GM19452 (cell line): ENCODE measurements around the gene SLC35B1.

ENCODE experiments used
- ATAC-seq: cut with Tn5 transposase; IDR thresholded peaks from one replicate; pipeline ENCODE4 v1.9.1; 2021; ENCODE audit not compliant: unreplicated experiment

Gene SLC35B1, protein sequence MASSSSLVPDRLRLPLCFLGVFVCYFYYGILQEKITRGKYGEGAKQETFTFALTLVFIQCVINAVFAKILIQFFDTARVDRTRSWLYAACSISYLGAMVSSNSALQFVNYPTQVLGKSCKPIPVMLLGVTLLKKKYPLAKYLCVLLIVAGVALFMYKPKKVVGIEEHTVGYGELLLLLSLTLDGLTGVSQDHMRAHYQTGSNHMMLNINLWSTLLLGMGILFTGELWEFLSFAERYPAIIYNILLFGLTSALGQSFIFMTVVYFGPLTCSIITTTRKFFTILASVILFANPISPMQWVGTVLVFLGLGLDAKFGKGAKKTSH

DNA sequence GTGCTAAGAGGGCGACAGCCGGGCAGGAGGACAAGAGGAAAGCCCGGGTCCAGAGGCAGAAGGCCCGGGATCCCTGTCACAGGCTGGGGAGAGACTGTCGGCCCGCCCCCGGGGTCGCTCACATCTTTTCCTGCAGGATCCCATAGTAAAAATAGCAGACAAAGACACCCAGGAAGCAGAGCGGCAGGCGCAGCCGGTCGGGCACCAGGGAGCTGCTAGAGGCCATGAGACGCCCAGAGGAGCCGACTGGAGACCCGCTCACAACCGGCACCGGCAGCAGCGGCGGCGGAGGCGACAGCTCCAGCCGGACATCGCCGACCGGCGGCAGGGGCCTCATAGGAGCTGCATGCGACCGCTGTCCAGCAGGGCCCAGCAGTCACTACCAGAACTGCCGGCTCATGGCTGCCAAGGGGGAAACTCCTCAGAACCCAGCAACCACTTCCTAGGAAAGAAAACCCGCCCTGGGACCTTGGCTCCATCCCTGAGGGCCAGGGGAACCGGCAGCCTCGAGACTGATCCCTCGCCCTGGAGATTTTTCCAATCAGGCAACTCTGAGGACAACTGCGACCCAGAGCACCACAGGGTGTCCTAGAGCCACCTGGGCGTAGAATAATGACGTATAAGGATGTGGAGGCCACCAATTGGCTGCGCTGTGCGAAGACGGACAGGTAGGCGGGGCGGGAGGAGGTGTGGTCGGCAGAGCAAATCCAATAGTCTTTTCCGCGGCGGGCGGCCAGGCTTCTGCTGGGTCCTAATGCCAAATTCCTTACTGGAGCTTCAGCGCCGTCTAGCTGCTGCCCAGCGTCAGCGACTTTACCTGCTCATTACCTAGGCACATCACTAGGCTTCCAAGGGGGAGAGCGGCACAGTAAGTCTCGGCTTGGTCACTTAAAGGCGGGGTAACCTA is at the start of gene SLC35B1:
SLC35B1 (minus strand) TSS at position 357 of the 907 bp plus-strand sequence; CDS start at position 226, 131 bp downstream.
- peak; percentile 95 for ATAC-seq

DNA sequence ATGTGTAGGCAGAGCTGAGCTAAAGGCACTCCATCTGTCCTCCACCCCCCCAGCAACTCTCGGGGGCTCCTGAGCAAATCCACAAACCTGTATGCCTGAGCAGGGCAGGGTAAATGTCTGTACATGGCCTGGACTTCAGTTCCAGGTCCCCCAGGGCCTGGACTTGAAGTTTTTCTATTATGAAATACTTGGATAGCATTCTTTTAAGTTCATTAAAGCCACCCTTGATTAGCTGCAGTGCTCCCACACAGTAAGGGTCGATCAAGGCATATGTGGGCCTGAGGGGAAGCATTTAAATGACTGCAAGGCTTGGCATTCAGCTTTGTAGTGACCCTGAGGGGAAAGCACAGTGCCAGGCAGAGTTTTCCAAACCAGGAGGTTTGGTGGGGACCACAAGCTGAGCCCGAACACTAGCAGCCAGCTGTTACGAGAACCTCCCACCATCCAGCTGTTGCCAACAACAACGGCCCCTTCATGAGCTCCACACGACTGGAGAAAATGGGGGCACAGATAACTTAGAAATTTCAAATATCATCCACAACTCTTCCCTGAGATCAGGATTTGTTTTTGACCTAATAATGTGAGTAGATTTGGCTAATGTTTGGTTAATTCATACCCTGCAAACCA is 49.5 kb upstream of the SLC35B1 start:
- ATAC-seq: no peak

DNA sequence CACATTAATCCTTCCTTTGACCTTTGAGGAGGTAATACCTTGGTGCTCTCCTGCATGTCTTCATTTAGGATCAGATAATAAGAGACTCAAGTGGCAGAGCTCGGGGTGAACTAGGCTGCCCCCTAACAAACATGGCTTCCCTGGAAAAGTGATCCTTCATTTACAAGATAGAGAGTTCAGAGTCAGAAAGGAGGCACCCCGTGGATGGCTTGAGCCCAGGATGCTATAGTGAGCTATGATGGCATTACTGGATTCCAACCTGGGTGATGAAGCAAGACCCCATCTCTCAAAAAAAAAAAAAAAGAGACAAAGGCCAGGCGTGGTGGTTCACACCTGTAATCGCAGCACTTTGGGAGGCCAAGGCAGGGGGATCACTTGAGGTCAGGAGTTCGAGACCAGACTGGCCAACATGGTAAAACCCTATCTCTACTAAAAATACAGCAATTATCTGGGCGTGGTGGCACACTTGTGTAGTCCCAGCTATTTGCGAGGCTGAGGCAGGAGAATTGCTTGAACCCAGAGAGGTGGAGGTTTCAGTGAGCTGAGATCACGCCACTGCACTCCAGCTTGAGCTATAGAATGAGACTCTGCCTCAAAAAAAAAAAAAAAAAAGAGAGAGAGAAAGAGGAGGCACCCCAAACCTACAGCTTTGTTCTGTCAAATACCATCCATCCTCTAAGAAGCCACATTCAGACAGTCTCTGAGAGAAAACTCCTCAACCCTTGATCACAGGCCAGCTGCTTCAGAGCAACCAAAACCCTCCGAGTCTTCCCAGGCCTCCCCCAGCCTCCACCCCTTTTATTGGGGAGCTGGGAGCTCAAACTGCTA is 48.8 kb upstream of the SLC35B1 start:
- ATAC-seq: no peak

DNA sequence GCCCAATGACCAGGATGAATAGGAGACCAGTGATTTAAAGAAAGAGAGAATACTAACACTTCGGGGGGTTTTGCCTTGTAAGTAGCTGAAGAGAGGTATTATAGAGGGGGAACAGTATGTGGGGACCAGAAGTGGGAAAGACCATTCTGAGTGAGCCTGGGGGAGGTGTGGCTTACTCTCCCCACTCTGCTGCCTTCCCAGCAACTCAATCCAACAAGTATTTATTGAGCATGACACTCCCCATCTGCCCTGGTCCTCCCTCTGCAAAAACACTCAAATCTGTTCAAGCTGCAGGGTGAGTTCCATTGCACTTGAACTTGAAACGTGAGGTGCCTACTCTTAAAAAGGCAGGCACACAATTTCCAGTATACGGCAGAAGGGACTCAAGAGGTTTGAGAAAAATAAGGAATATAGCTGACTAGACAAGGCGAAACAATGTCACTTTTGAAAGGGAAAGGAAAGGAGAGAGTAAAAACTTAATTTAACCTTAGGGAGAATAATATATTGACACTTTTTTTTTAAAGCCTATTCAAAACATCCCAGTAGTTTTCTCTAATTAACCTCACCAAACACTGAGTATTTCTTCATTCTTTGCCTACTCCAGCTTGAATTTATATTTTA is 48.0 kb upstream of the SLC35B1 start:
- no peak for ATAC-seq

DNA sequence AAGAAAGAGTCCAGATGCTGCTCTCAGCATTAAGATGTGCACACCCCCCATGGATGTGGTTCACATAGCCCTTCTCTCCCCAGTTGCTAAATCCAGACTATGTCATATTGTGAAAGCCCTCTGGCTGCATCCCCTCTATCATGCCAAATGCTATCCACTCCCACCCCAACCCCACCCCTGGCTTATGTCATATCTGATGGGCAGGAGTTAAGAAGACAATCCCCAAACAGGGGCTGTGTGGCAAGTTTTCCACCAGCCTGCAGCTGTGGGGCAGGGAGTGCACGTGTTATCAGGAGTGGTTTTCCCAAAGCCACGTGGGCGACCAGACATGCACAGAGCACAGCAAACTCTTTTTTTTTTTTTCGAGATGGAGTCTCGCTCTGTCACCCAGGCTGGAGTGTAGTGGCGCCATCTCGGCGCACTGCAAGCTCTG is 46.2 kb upstream of the SLC35B1 start:
- no peak for ATAC-seq

DNA sequence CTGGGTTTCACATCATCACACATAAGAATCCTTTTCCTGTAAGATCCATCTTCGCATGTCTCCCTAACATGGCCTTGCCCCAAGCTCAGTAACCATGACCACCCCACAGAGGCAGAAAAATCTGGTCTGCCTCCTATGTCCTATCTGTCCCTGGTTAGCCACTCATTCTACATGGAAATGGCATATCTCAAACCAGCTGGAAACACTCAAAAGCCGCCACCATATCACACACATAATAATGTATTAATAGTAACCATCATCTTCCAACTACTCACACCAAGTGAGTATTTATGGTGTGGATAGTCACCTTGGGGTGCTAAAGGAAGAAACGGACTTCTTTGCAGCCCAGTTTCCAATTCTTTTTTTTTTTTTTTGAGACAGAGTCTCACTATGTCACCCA is 44.7 kb upstream of the SLC35B1 start:
- no peak for ATAC-seq

DNA sequence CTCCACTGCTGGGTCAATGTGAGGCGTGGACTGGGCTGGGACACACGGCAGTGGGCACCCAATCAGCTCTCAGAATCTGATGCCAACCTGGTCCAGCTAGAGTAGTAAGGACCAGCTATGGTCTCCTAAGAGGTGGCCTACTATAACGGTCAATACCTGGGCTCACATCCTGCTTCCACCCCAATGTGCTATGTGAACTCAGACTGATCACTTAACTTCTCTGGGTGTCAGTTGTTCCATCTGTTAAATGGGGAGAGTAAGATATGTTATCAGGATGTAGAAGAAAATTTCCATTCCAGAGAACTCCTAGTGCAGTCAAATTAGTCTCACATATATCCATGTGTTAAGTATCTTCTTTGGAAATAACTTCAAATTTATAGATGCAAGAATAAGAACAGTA is 42.0 kb upstream of the SLC35B1 start:
- ATAC-seq: no peak

DNA sequence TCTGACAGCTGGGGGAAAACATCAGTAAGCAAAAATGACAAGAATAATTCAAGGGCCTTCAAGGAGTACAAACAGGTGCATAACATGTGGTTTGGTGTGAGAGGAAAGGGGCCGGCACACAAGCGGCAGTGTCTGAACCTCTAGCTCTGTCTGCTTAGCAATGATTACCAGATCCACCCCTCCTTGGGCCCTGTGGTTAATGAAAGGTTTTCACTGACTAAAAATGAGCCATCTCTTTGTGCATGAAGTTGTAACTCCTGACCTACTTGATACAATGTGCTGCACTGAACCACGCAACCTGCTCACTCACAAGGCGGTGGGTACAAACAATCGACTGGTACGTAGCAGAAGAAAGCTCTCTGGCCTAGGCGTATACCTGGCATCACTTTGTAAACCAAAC is 41.0 kb upstream of the SLC35B1 start:
- peak; percentile 78 for ATAC-seq

DNA sequence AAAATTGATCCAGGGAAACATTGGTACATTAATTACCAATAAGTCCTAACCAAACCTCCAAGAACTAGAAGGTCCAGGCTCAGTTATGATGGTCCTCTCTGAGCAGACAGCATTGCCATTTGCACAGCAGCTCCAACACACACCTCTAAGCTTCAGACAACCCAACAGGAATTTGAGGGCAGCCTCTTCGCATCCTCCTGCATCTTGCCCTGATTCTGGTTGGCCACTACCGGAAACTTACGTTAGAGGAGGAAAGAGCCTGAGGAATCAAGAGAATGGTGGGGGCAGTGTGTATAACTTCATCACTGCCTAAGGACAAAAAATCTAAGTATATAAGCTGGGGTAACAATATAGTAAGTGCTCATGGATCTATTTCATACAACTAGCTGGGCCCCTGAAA is 40.5 kb upstream of the SLC35B1 start:
- ATAC-seq: no peak

DNA sequence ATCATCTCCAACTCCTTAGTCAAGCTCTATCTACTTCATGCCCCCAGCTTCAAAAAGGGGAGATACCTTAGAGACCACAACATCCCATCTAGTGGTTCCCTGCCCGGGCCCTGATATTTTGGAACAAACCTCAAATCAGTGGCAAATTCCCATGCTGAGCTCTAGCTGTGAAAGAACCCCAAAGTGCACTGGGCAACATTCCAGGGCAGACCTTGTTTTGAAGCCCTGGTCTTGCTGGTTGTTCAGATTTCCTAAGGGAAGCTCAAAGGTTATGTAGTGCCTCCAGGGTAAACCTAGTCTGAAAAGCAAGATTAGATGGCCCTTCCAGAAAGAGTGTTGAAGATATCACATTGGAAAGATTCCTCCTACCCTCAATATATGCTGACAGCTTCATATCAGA is 39.9 kb upstream of the SLC35B1 start:
- no peak for ATAC-seq

DNA sequence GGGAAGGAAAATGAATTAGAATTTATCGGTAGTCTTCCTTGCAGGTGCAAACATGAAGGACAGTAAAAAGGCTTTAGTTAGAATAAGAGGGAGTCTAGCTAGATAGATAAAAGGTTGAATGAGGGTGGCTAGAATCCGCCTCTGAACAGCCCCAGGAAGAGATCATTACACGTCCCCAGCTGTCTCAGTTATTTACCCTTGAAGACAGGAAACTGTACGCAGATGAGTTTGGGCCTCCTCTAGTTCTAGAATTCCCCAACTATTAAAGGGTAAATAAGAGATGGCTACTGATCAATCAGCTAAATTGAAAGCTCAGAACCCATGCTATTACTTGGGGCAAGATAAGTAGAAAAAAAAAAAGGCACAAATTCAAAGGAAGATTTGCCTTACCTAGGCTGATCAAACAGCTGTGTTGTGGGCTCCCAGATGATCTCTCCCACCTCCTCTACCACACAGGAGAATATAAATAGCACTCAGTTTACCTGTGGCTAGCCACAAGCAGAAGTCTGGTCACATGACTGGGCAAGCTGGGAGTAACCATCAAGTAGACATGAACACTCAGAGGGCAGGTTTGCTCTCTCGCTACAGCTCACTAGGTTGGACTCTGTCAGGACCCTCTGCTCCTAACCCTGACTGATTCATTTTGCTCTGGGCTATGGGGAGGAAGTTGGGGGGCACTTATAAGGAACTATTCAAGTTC is 39.2 kb upstream of the SLC35B1 start:
- ATAC-seq: peak; percentile 44

DNA sequence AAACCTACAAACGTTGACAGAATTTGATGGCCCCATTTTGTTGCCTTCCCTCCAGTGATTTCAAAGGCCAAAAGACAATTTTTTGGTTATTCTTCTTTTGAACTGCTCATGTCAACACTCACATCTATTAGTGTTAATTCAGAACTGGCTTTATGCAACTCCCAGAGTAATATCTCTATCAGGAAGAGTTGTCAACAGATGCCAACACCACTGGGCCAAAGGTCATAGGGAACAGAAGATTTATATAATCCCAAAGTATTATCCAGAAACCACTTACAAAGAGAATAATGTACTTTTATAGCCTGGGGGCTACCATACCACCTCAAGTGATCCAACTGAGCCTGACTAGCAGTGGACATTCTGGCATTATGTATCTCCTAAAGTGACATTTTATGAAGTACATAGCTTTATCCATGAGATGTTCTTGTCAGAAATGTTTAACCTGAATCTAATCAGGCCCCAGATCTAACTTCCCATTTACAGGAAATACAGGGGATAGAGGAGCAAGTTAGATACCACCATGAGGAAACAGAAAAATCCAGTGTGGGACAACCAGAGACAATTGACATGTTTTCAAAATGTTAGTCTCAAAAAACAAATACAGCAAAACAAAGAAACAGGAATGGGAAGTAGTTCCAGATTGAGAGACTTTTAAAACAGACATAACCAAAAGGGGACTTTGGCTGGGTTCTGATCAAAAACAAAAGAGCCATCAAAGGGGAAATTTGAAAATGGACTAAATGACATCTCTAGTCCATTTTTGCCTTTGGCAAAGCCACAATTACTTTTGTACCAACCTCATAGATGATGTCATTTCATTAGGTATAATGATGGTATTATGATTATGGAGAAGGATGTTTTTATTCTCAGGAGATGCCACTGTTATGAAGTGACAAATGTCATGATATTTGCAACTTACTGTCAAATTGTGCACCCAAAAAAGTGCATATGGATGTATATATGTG is 37.7 kb upstream of the SLC35B1 start:
- no peak for ATAC-seq

DNA sequence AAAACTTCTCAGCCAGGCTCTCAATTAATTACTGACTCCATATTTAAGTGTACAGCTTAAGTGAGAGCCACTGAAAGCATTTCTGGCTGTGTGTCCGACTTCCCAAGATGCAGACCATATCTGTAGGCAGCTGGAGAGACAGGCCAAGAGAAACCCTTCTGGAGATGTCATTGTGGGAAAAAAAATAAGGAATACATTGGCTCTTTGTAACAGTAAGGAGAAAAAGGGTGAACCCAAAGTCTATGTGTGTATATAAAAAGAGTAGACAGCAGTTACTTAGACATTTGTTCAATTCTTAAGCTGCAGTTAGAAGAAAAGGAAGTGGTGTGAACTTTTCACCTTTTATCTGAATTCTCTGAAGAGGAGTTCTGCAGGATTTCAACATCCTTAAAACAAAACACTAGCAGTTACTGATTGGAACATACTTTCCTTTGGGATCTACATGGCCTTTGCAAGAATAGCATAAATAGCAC is 34.4 kb upstream of the SLC35B1 start:
- ATAC-seq: no peak

DNA sequence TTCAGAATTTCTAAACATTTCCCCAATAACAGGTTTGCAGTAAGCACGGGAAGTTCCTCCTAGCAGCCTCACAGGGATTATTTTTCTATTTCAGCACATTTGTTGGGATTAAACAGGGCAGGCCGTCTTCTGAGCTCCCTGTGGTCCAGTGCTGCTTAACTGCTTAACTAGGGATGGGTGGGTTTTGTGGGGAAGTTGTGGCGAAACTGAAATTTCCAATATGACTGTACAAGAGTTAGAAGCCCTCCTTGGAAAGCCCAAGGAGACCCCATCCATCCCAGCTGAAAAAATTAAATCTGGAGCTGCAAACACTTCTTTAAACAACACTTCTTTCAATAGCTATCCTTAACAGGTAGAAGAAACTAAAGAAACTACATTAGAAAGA is 33.9 kb upstream of the SLC35B1 start:
- ATAC-seq: no peak

DNA sequence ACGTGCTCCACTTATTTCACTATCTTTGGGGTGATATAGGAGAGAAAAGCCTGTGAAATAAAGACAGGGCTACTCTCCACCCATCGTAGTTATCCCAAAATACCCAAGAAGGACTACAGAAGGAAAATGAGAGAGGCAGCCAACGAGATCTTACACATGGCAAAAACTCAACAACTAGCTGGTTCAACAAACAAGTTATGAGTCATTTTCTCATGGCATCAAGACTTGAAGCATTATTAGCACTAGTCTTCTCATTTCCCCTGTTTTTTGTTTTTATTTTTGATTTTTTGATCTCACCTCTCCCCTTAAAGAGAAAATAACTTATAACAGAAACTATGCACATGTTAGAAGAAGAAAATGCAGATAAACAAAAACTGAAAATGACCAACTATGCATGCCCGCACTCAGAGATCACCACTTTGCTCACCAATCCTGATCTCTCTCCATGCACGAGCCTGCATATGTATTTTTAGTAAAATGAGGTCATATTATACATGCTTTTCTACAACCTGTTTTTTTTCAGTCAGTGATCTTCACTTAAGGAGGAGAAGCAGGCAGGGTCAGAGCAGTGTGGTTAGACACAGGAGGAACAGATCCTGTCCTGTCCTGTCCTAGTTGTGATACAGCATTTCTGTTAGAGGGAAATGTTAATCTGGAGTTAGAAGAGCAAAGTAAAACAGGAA is 33.4 kb upstream of the SLC35B1 start:
- no peak for ATAC-seq

DNA sequence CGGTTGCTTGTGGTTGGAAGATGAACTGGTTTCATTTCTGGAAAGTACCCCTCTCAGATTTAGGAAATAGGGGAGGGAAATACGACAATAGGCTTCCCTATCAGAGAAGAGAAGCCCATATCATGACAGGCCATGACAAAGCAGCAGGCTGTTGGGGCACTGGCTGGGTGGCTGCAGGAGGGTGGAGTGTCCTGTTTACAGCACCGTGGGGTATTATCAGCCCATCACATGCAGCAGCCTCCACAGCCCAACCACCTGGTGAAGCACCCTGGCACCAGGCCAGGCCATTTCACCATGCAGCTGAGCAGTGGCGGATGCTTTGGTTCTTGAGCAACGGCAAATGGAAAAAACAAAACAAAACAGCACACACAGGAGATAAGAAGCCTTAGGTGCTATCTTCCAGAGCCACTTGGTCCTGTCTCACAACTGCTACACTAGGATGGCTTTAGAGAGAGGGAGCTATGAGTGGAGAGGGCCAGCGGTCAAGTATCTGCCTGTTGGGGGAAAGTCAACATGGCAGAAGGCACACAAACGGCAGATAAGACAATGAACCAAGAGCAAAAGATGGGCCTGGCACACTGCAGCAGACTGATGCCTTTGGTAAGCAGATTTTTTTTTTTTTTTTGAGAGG is 32.0 kb upstream of the SLC35B1 start:
- peak; percentile 44 for ATAC-seq

DNA sequence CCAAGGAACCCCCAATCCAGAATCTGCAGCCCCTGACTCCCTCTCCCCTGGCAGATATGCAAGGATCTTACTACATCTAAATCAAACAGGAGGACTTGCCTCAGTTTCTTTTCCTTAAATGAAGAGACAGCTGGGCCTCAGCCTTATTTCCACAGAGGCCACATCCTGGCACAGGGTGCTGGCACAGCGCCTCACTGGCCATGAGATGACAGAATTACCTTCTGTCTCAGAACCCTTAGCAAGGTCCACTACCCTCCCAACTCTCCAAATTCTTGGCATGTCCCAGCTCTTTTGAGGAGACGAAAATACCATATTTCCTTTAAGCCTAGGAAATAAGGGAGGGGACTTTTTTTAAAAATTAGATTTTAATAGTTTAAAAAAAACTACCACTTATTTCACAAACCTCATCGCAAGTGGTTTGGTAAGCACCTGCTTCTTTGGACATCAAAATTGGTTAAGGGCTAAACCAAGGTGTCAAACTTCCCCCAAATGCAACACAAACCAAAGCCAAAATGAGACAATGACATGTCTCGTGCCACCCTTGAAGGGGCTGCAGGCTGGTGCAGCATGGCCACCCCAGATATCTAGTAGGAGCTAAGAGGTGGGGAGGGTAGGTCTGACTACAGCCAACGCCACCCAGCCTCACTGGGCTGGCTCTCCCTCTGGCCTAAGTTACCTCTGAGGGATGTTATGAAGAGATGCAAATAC is 30.8 kb upstream of the SLC35B1 start:
- ATAC-seq: no peak
